ENCODE data around the gene RIC3.

The RIC3 gene

DNA sequence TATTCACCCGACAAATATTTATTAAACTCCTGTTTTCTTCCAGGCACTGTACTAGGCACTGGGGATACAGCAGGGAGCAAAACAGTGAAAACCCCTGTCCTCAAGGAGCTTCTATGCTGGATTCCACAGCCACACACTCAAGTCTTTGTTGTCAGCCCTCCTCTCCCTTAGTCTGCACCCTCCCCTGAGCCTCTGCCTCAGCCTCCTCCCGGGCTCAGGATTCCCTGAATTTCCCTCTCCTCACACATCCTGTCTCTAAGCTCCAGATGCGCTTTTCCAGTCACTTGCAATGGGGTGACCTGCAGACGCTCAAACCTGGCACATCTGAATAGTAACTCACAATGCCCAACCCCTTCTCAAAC, 101.3 kb downstream of the RIC3 start:
- no peak overlapping the region for H3K4me3 ChIP-seq (ENCODE audit: low read length)
- TF ChIP-seq, protein P1, sequence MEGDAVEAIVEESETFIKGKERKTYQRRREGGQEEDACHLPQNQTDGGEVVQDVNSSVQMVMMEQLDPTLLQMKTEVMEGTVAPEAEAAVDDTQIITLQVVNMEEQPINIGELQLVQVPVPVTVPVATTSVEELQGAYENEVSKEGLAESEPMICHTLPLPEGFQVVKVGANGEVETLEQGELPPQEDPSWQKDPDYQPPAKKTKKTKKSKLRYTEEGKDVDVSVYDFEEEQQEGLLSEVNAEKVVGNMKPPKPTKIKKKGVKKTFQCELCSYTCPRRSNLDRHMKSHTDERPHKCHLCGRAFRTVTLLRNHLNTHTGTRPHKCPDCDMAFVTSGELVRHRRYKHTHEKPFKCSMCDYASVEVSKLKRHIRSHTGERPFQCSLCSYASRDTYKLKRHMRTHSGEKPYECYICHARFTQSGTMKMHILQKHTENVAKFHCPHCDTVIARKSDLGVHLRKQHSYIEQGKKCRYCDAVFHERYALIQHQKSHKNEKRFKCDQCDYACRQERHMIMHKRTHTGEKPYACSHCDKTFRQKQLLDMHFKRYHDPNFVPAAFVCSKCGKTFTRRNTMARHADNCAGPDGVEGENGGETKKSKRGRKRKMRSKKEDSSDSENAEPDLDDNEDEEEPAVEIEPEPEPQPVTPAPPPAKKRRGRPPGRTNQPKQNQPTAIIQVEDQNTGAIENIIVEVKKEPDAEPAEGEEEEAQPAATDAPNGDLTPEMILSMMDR (IDR thresholded peaks at IDR 0.05; ENCODE audit: low read depth, low read length), result no peak
- TF ChIP-seq EZH2phosphoT487 (IDR thresholded peaks at IDR 0.05; ENCODE audit: low read depth), result no peak
- H2AFZ ChIP-seq (ENCODE audit: low read depth, low read length), result no peak overlapping the region
- no peaks in the 10 kb centered on the region for H3K9me3 ChIP-seq (ENCODE audit: insufficient read depth, low read length)
- no peaks in the 10 kb centered on the region for H4K20me1 ChIP-seq (ENCODE audit: insufficient read depth, low read length)
- H3K27ac ChIP-seq (ENCODE audit: low read length), result no peak overlapping the region
- H3K36me3 ChIP-seq (replicated peaks; ENCODE audit: low read depth, low read length), result no peaks in the 10 kb centered on the region
- H3K4me1 ChIP-seq (ENCODE audit: low read length), result peaks cover 10% of the 10 kb centered on the region
- H3K9ac ChIP-seq (ENCODE audit: low read length), result no peak overlapping the region
- H3K79me2 ChIP-seq (ENCODE audit: low read length), result no peaks in the 10 kb centered on the region
- no peak overlapping the region for H3K4me2 ChIP-seq (ENCODE audit: low read length)
- H3K27me3 ChIP-seq (ENCODE audit: low read depth, low read length), result peaks cover 19% of the 10 kb centered on the region

DNA sequence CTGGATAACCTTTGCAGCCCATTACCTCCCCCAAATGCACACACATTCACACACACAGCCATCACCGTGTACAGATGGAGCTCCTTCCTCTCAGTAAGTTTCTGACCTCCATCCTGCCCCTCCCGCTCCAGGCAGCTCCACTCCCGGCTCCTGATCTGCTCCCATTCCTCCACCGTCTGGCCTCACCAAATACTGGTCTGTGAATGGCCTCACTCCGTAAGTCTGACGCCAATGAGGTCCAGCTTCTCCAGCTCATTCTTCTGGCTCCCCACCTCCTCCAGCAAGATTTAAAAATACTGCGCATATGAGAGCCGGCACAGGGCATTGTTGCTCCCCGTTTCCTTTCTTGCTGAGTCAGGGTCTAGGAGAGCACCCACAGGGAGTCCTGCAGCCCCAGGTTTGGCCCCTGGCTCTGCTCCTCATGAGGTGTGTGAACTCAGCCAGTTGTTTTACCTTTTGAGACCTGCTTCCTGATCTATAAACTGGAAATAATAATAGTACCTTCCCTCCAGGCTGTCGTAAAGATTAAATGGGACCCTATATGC, 101.8 kb downstream of the RIC3 start:
- Histone ChIP-seq H3K4me3 (ENCODE audit: low read length) (no peak overlapping the region), H3K4me2 (ENCODE audit: low read length) (no peak overlapping the region), H3K9me3 (ENCODE audit: insufficient read depth, low read length) (no peaks in the 10 kb centered on the region), H2AFZ (ENCODE audit: low read depth, low read length) (no peak overlapping the region), H3K79me2 (ENCODE audit: low read length) (no peaks in the 10 kb centered on the region), H3K36me3 (replicated peaks; ENCODE audit: low read depth, low read length) (no peaks in the 10 kb centered on the region), H3K27ac (ENCODE audit: low read length) (no peak overlapping the region), H3K27me3 (ENCODE audit: low read depth, low read length) (peaks cover 14% of the 10 kb centered on the region), H3K4me1 (ENCODE audit: low read length) (peaks cover 10% of the 10 kb centered on the region), H3K9ac (ENCODE audit: low read length) (no peak overlapping the region), H4K20me1 (ENCODE audit: insufficient read depth, low read length) (no peaks in the 10 kb centered on the region)
- TF ChIP-seq, protein P1 (IDR thresholded peaks at IDR 0.05; ENCODE audit: low read depth, low read length), result no peak
- no peak for TF ChIP-seq EZH2phosphoT487 (IDR thresholded peaks at IDR 0.05; ENCODE audit: low read depth)

DNA sequence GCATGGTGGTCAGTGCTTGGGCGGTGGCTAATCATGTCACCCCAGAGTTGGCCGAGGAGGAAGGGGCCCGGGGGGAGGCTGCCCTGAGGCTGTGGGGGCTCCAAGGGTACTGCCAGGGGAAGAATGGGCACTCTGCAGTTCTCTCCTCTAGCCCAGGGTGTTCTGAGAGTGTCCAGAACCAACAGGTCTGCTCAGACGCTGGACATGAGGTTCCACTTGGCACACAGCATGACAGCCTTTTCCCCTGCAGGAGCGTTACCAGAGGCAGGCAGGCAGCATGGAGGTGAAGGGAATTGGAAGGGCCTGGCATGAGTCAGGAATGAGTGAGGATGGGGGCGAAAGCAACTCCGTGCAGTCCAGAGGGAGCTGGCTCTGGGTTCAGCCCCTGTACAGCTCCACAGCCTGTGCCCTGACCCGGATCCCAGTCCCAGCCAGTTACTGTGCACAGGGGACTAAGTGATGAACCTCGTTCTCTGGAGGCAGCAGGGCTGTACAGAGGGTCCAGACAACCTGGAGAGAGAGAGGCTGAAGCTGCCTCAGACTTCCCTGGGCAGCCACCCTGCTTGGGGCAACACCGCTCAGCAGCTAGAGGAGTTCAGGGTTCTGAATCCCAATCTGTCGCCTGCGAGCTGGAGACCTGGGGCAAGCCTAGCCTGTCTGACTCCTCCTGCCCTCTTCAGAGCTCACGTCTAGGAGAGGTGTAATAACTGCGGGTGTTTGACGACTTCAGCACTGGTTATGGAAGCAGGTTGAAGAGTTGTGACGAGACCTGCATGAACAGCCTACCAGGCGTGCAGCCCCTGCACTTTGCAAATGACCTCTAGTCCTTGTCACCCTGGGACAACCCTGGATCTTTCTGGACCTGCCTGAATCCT, 102.6 kb downstream of the RIC3 start:
- Histone ChIP-seq H3K9ac (ENCODE audit: low read length) (no peak overlapping the region), H3K4me1 (ENCODE audit: low read length) (peaks cover 9% of the 10 kb centered on the region), H2AFZ (ENCODE audit: low read depth, low read length) (no peak overlapping the region), H3K27me3 (ENCODE audit: low read depth, low read length) (peaks cover 14% of the 10 kb centered on the region), H3K4me2 (ENCODE audit: low read length) (no peak overlapping the region), H3K36me3 (replicated peaks; ENCODE audit: low read depth, low read length) (no peaks in the 10 kb centered on the region), H3K27ac (ENCODE audit: low read length) (no peak overlapping the region), H4K20me1 (ENCODE audit: insufficient read depth, low read length) (no peaks in the 10 kb centered on the region), H3K9me3 (ENCODE audit: insufficient read depth, low read length) (no peaks in the 10 kb centered on the region), H3K79me2 (ENCODE audit: low read length) (no peaks in the 10 kb centered on the region), H3K4me3 (ENCODE audit: low read length) (no peak overlapping the region)
- no peak for TF ChIP-seq EZH2phosphoT487 (IDR thresholded peaks at IDR 0.05; ENCODE audit: low read depth)
- TF ChIP-seq, protein P1 (IDR thresholded peaks at IDR 0.05; ENCODE audit: low read depth, low read length), result no peak

DNA sequence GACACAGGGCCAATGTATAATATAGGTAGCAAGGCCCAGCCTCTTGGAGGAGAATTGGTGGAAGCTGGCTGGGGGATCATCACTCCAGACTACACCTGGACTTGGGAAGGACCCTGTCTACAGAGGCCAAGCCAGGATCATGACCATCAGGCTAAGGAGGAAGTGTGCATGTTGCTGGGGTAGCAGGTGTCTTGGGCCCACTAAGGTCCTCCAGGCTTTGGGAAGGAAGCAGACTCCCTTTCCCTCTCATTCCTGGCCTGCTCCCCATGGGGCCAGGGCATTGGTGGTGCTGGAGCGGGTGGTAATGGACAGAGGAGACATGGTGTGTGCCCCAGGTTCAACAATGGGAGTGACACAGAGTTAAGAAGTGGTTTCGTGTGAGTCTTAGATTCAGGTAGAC, 103.8 kb downstream of the RIC3 start:
- no peak overlapping the region for H2AFZ ChIP-seq (ENCODE audit: low read depth, low read length)
- no peak overlapping the region for H3K4me2 ChIP-seq (ENCODE audit: low read length)
- H3K79me2 ChIP-seq (ENCODE audit: low read length), result no peaks in the 10 kb centered on the region
- peaks cover 14% of the 10 kb centered on the region for H3K27me3 ChIP-seq (ENCODE audit: low read depth, low read length)
- no peaks in the 10 kb centered on the region for H3K36me3 ChIP-seq (replicated peaks; ENCODE audit: low read depth, low read length)
- H3K9ac ChIP-seq (ENCODE audit: low read length), result no peak overlapping the region
- no peaks in the 10 kb centered on the region for H3K4me1 ChIP-seq (ENCODE audit: low read length)
- no peaks in the 10 kb centered on the region for H4K20me1 ChIP-seq (ENCODE audit: insufficient read depth, low read length)
- no peak overlapping the region for H3K4me3 ChIP-seq (ENCODE audit: low read length)
- no peak overlapping the region for H3K27ac ChIP-seq (ENCODE audit: low read length)
- no peak for TF ChIP-seq EZH2phosphoT487 (IDR thresholded peaks at IDR 0.05; ENCODE audit: low read depth)
- TF ChIP-seq, protein P1 (IDR thresholded peaks at IDR 0.05; ENCODE audit: low read depth, low read length), result no peak
- no peaks in the 10 kb centered on the region for H3K9me3 ChIP-seq (ENCODE audit: insufficient read depth, low read length)
